Stimulated activated CD8-positive, alpha-beta memory T cell treated with anti-CD3 and anti-CD28 coated beads, Interleukin-7, amount 100 ng/mL, for 1 hour (primary cell): ENCODE data around the gene GNG7.
"Not testable (repeated sequence)": the region's sequence is repeated elsewhere in the genome, so short reads cannot be mapped to it uniquely, and the experiment has no call there.

Experiments used
- DNase-seq, 2 donors: peaks; one replicate each; pipeline ENCODE4 v3.0.0-alpha.2; 2020; ENCODE audit warnings: low read depth in 2 of 2

GNG7 gene

GRCh38 chr19:2675892-2676291, 26.6 kb downstream of the GNG7 start:
- no peak for DNase-seq

GRCh38 chr19:2670217-2670616, 32.3 kb downstream of the GNG7 start:
- DNase-seq, result no peak

GRCh38 chr19:2668175-2668763, 34.2 kb downstream of the GNG7 start:
- DNase-seq, result no peak

- not testable (repeated sequence) for DNase-seq
Measured at GRCh38 chr19:2667349-2667748, 35.1 kb downstream of the GNG7 start.

- DNase-seq, result no peak
Measured at GRCh38 chr19:2666344-2666994, 36.0 kb downstream of the GNG7 start.

GRCh38 chr19:2665103-2665502, 37.4 kb downstream of the GNG7 start:
- no peak for DNase-seq

- no peak for DNase-seq
Measured at GRCh38 chr19:2663920-2664571, 38.4 kb downstream of the GNG7 start.

GRCh38 chr19:2661615-2662014, 40.9 kb downstream of the GNG7 start:
- no peak for DNase-seq

- DNase-seq, result no peak
Measured at GRCh38 chr19:2659856-2660432, 42.5 kb downstream of the GNG7 start.

GRCh38 chr19:2656533-2656932, 46.0 kb downstream of the GNG7 start:
- no peak for DNase-seq

GRCh38 chr19:2653710-2654707, 48.5 kb downstream of the GNG7 start:
- no peak for DNase-seq

GRCh38 chr19:2653218-2653617, 49.3 kb downstream of the GNG7 start:
- no peak for DNase-seq

GRCh38 chr19:2652504-2653099, 49.9 kb downstream of the GNG7 start:
- DNase-seq, result no peak

GRCh38 chr19:2651002-2651733, 51.3 kb downstream of the GNG7 start:
- not testable (repeated sequence) for DNase-seq

- DNase-seq, result no peak
Measured at GRCh38 chr19:2650515-2650914, 52.0 kb downstream of the GNG7 start.

- peak; percentile 42 to 64 for DNase-seq
Measured at GRCh38 chr19:2648528-2648937, 54.0 kb downstream of the GNG7 start.

GRCh38 chr19:2648099-2648498, 54.4 kb downstream of the GNG7 start:
- no peak for DNase-seq

GRCh38 chr19:2646866-2647535, 55.5 kb downstream of the GNG7 start:
- DNase-seq, result no peak

- no peak for DNase-seq
Measured at GRCh38 chr19:2645826-2646225, 56.7 kb downstream of the GNG7 start.
